HepG2 (cell line): ENCODE results near the gene ZFYVE26. TPM values are rescaled to one million over a fixed set of nuclear protein-coding genes. Genes with fewer than 3 reads are reported as not detected.

Experiments used
- ATAD3A ChIP-seq: sonication (generic); formaldehyde crosslinking; IDR thresholded peaks from 2 replicates; pipeline ENCODE4 v1.4.0; 2020; ENCODE audit warnings: missing genetic modification reagents
- CREM ChIP-seq, 2 experiments: sonication (generic) in 1 of 2; formaldehyde crosslinking in 1 of 2; IDR thresholded peaks; 2 replicates each; pipeline versions ENCODE4 v1.4.0 to v1.6.1; 2016 to 2020; ENCODE audit warnings: antibody characterized with exemption in 1 of 2, mild to moderate bottlenecking in 1 of 2, missing genetic modification reagents in 1 of 2
- ESRRA ChIP-seq: sonication (generic); formaldehyde crosslinking; IDR thresholded peaks from 2 replicates; pipeline ENCODE4 v1.5.1; 2020; ENCODE audit warnings: mild to moderate bottlenecking, low read depth, missing genetic modification reagents
- GMEB1 ChIP-seq: sonication (generic); formaldehyde crosslinking; IDR thresholded peaks from 2 replicates; pipeline ENCODE4 v1.5.1; 2020; ENCODE audit warnings: missing genetic modification reagents, mild to moderate bottlenecking, borderline replicate concordance
- ISL2 ChIP-seq: sonication (generic); formaldehyde crosslinking; IDR thresholded peaks from 2 replicates; pipeline ENCODE4 v1.5.0; 2020; ENCODE audit warnings: missing genetic modification reagents
- SETDB1 ChIP-seq: sonication (generic); formaldehyde crosslinking; IDR thresholded peaks from 2 replicates; pipeline ENCODE4 v1.5.1; 2020; ENCODE audit warnings: missing genetic modification reagents, mild to moderate bottlenecking, borderline replicate concordance
- SKIL ChIP-seq: sonication (generic); formaldehyde crosslinking; IDR thresholded peaks from 2 replicates; pipeline ENCODE4 v1.8.0; 2022; ENCODE audit warnings: missing genetic modification reagents, mild to moderate bottlenecking, moderate library complexity, borderline replicate concordance
- ZNF260 ChIP-seq: sonication (generic); formaldehyde crosslinking; IDR thresholded peaks from 2 replicates; pipeline ENCODE4 v1.4.0; 2020; ENCODE audit warnings: missing genetic modification reagents, low read depth, mild to moderate bottlenecking, borderline replicate concordance
- ZNF275 ChIP-seq: sonication (generic); formaldehyde crosslinking; IDR thresholded peaks from 2 replicates; pipeline ENCODE4 v1.8.0; 2022; ENCODE audit warnings: missing genetic modification reagents, mild to moderate bottlenecking, inconsistent platforms, borderline replicate concordance
- ZNF280D ChIP-seq: sonication (generic); formaldehyde crosslinking; IDR thresholded peaks from 2 replicates; pipeline ENCODE4 v1.5.1; 2020; ENCODE audit warnings: mild to moderate bottlenecking, missing genetic modification reagents
- ZNF607 ChIP-seq: sonication (generic); formaldehyde crosslinking; IDR thresholded peaks from 2 replicates; pipeline ENCODE4 v1.5.1; 2020; ENCODE audit warnings: missing genetic modification reagents, mild to moderate bottlenecking, borderline replicate concordance
- ZNF639 ChIP-seq: conservative IDR thresholded peaks from 2 replicates; pipeline ENCODE4 v1.6.1; 2018; ENCODE audit warnings: missing genetic modification reagents
- ZNF770 ChIP-seq: sonication (generic); formaldehyde crosslinking; IDR thresholded peaks from 2 replicates; pipeline ENCODE4 v1.5.0; 2020; ENCODE audit warnings: mild to moderate bottlenecking, missing genetic modification reagents
- ZNF775 ChIP-seq: sonication (generic); formaldehyde crosslinking; IDR thresholded peaks from 2 replicates; pipeline ENCODE4 v1.4.0; 2020; ENCODE audit warnings: missing genetic modification reagents, mild to moderate bottlenecking, moderate library complexity, borderline replicate concordance
- ZZZ3 ChIP-seq: sonication (generic); formaldehyde crosslinking; IDR thresholded peaks from 2 replicates; pipeline ENCODE4 v1.4.0; 2020; ENCODE audit warnings: missing genetic modification reagents, mild to moderate bottlenecking, borderline replicate concordance
- polyA plus RNA-seq, 8 experiments: library from polyadenylated mRNA; depleted of rRNA in 3 of 8; stranded (reverse) in 7 of 8; unstranded in 1 of 8; fragments of >200 nt; fragmentation: Illumina TruSeq in 4 of 8; extraction: Trizol in 4 of 8; gene quantifications; 2 replicates each; pipeline versions ENCODE4 v1.2.1 to v1.2.3, GENCODE V29; 2011 to 2016; ENCODE audit warnings: low read depth in 4 of 8, missing spikeins in 1 of 8, mixed read lengths in 1 of 8; ENCODE audit not compliant: insufficient read depth in 1 of 8
- total RNA-seq, 5 experiments: library from RNA; depleted of rRNA; stranded (reverse); fragments of >200 nt; fragmentation: Illumina TruSeq; extraction: Trizol; gene quantifications; 2 replicates each; pipeline ENCODE4 v1.2.3, GENCODE V29; 2016; ENCODE audit warnings: low read depth in 1 of 5

The ZFYVE26 gene
- total and polyA plus RNA-seq, 2 of the 13 experiments (the other 11 are each of a cell fraction or from before 2014, with no cell fraction given) = 13.6 to 16.4 TPM

GRCh38 chr14:67819563-67820421 lies 3.4 kb upstream of the ZFYVE26 start, which contains the start of gene RAD51B (continued):
- TF ChIP-seq ATAD3A (CRISPR knock-in tag) (no peak), ZNF639 (CRISPR knock-in tag) (no peak), ZNF280D (CRISPR knock-in tag) (no peak), ISL2 (peak; percentile 26; the same call in 1 of the 2 replicates), GMEB1 (no peak), SKIL (CRISPR knock-in tag) (no peak), ZNF260 (CRISPR knock-in tag) (no peak), ESRRA (CRISPR knock-in tag) (no peak), SETDB1 (CRISPR knock-in tag) (no peak), ZNF775 (CRISPR knock-in tag) (no peak), ZNF275 (CRISPR knock-in tag) (no peak), ZNF607 (peak; percentile 45; the same call in 1 of the 2 replicates), CREM (IDR thresholded peaks at IDR 0.05) (peak; percentile 88), CREM (CRISPR knock-in tag; IDR thresholded peaks at IDR 0.05) (no peak), ZNF770 (CRISPR knock-in tag) (no peak), ZZZ3 (CRISPR knock-in tag) (no peak)
